MM.1S (cell line): ENCODE measurements around the gene APOL4.

Experiments
- DNase-seq: peaks from one replicate; pipeline ENCODE4 v3.0.0-alpha.2; 2015
- H2AFZ ChIP-seq: fragments of 300-600 bp; sonication (generic); 2 replicates; pipeline ENCODE4 v1.6.0; 2016; ENCODE audit warnings: antibody characterized with exemption, low read length
- H3F3A ChIP-seq: fragments of 300-600 bp; sonication (generic); 2 replicates; pipeline ENCODE4 v1.6.1; 2016; ENCODE audit warnings: mild to moderate bottlenecking, antibody characterized with exemption, low read length, moderate library complexity, mixed read lengths; ENCODE audit not compliant: insufficient read depth
- H3K27ac ChIP-seq: fragments of 300-600 bp; sonication (generic); 2 replicates; pipeline ENCODE4 v1.5.1; 2016; ENCODE audit warnings: mild to moderate bottlenecking, low read length
- H3K27me3 ChIP-seq: fragments of 300-600 bp; sonication (generic); replicated peaks from 2 replicates; pipeline ENCODE4 v1.6.0; 2016; ENCODE audit warnings: low read length; ENCODE audit not compliant: insufficient read depth
- H3K36me3 ChIP-seq: fragments of 300-600 bp; sonication (generic); replicated peaks from 2 replicates; pipeline ENCODE4 v1.6.1; 2016; ENCODE audit warnings: mild to moderate bottlenecking, low read length, mixed read lengths; ENCODE audit not compliant: insufficient read depth
- H3K4me1 ChIP-seq: fragments of 300-600 bp; sonication (generic); 2 replicates; pipeline ENCODE4 v1.6.1; 2016; ENCODE audit warnings: low read length, mixed read lengths
- H3K4me2 ChIP-seq: fragments of 300-600 bp; sonication (generic); 2 replicates; pipeline ENCODE4 v1.6.0; 2016; ENCODE audit warnings: low read depth, low read length
- H3K4me3 ChIP-seq: fragments of 300-600 bp; sonication (generic); 2 replicates; pipeline ENCODE4 v1.5.1; 2016; ENCODE audit warnings: low read length, mixed read lengths
- H3K79me2 ChIP-seq: fragments of 300-600 bp; sonication (generic); 2 replicates; pipeline ENCODE4 v1.6.1; 2016; ENCODE audit warnings: mixed run types, low read length, mixed read lengths
- H3K9ac ChIP-seq: fragments of 300-600 bp; sonication (generic); 2 replicates; pipeline ENCODE4 v1.6.1; 2016; ENCODE audit warnings: low read length, mixed read lengths
- H3K9me2 ChIP-seq: fragments of 300-600 bp; sonication (generic); replicated peaks from 2 replicates; pipeline ENCODE4 v1.6.1; 2016; ENCODE audit warnings: mild to moderate bottlenecking, low read length, mixed read lengths; ENCODE audit not compliant: insufficient read depth
- H3K9me3 ChIP-seq: fragments of 300-600 bp; sonication (generic); replicated peaks from 2 replicates; pipeline ENCODE4 v1.6.1; 2016; ENCODE audit warnings: mild to moderate bottlenecking, low read length, mixed read lengths; ENCODE audit not compliant: insufficient read depth
- H4K20me1 ChIP-seq: fragments of 300-600 bp; sonication (generic); 2 replicates; pipeline ENCODE4 v1.6.1; 2016; ENCODE audit warnings: mild to moderate bottlenecking, low read length, moderate library complexity, mixed read lengths; ENCODE audit not compliant: insufficient read depth
- EZH2 ChIP-seq: fragments of 300-600 bp; sonication (generic); optimal IDR thresholded peaks from 2 replicates; pipeline ENCODE3; 2017; ENCODE audit warnings: low read depth, mild to moderate bottlenecking, antibody characterized with exemption, low read length, mixed read lengths
- EZH2phosphoT487 ChIP-seq: fragments of 300-600 bp; sonication (generic); IDR thresholded peaks from 2 replicates; pipeline ENCODE4 v1.6.1; 2018; ENCODE audit warnings: antibody characterized with exemption, low read length
- TF ChIP-seq, protein P1 (sequence below): fragments of 300-600 bp; sonication (generic); IDR thresholded peaks from 2 replicates; pipeline ENCODE4 v1.5.1; 2016; ENCODE audit warnings: antibody characterized with exemption, low read length, mixed read lengths

APOL4 gene

DNA sequence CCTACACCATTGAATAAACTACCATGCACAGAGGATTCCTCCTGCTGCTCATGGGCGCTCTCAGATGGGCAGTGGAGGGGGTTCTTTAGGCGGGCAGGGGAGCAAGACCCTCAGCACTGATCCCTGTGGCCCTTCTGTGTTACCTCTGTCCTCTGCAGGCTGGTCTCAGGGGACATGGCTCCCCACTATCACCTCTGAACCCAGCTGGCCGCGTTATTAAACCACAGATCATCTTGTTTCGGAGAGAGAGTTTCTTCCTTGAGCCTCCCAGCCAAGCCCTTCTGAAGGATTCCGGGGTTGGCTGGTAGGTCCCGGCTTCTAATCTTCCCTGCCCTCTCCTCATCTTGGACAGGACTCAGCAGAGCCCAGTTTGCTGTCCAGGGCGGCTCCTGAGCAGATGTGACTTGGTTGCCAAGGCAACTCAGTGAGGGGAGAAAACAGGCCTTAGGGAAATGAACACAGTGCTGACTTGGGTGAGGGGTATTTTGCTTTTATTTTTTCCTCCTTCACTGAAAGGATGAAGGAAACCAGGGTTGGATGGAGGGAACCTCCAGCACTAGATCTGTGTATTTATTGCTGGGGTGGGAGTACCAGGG is 54.3 kb downstream of the APOL4 start:
- Histone ChIP-seq H3K9me3 (no peaks in the 10 kb centered on the region), H3K36me3 (no peaks in the 10 kb centered on the region), H4K20me1 (no peaks in the 10 kb centered on the region), H3K4me1 (no peaks in the 10 kb centered on the region), H3K4me3 (no peak overlapping the region), H3K4me2 (no peak overlapping the region), H3K9me2 (no peaks in the 10 kb centered on the region), H2AFZ (no peak overlapping the region), H3K27ac (no peak overlapping the region), H3F3A (no peaks in the 10 kb centered on the region), H3K79me2 (peaks cover 14% of the 10 kb centered on the region), H3K27me3 (no peaks in the 10 kb centered on the region), H3K9ac (no peak overlapping the region)
- TF ChIP-seq EZH2phosphoT487 (no peak), EZH2 (no peak)
- TF ChIP-seq, protein P1, sequence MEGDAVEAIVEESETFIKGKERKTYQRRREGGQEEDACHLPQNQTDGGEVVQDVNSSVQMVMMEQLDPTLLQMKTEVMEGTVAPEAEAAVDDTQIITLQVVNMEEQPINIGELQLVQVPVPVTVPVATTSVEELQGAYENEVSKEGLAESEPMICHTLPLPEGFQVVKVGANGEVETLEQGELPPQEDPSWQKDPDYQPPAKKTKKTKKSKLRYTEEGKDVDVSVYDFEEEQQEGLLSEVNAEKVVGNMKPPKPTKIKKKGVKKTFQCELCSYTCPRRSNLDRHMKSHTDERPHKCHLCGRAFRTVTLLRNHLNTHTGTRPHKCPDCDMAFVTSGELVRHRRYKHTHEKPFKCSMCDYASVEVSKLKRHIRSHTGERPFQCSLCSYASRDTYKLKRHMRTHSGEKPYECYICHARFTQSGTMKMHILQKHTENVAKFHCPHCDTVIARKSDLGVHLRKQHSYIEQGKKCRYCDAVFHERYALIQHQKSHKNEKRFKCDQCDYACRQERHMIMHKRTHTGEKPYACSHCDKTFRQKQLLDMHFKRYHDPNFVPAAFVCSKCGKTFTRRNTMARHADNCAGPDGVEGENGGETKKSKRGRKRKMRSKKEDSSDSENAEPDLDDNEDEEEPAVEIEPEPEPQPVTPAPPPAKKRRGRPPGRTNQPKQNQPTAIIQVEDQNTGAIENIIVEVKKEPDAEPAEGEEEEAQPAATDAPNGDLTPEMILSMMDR, result no peak
- DNase-seq, result no peak

DNA sequence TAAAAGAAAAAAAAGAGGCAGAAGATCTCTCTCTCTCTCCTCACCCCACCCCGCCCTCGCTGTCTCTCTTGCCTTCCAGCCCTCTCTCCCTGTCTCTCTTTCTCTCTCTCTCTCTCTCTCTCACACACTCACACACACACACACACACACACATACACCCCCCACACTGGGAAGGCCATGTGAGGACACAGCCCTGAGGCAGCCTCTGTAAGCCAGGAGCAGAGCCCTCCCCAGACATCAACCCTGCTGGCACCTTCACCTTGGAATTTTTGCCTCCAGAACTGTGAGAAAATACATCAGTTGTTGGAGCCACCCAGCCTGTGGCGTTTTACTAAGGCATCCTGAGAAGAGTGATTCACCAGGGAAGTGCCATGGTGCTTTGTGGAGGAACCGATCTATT is 55.7 kb downstream of the APOL4 start:
- Histone ChIP-seq H3K4me2 (no peak overlapping the region), H3K4me1 (no peaks in the 10 kb centered on the region), H4K20me1 (no peaks in the 10 kb centered on the region)

DNA sequence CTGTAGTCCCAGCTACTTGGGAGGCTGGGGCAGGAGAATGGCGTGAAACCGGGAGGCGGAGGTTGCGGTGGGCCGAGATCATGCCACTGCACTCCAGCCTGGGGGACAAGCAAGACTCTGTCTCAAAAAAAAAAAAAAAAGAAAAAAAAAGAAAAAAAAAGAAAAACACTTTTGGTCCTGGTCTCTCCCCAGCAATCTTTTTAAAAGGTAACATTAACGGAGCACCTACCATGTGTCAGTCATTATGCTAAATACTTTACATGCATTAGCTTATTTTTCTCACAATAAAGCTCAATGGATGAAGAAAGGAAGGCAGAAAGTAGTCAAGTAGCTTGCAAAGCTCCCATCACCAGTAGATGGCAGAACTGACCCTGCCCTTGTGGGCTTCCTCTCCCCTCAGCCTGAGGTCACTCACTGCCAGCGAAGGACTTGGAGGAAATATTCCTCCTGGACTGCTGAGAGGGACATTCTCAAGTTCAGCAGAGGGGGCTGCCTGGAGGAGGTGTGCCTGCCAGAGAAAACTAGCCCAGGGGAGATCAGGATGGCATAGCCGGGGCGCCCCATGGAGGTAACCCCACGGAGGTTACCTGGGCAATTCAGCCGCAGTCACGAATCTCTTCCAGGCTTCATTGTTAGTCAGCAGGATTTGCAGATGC is 56.6 kb downstream of the APOL4 start:
- Histone ChIP-seq H3K4me2 (no peak overlapping the region), H3K9me2 (no peaks in the 10 kb centered on the region), H3K9ac (no peak overlapping the region), H2AFZ (no peak overlapping the region), H3K27ac (no peak overlapping the region), H4K20me1 (no peaks in the 10 kb centered on the region), H3K4me1 (no peaks in the 10 kb centered on the region), H3K4me3 (no peak overlapping the region), H3K27me3 (no peaks in the 10 kb centered on the region), H3F3A (no peaks in the 10 kb centered on the region), H3K79me2 (no peaks in the 10 kb centered on the region), H3K36me3 (no peaks in the 10 kb centered on the region), H3K9me3 (no peaks in the 10 kb centered on the region)
- TF ChIP-seq, protein P1, result peak; percentile 69
- no peak for TF ChIP-seq EZH2
- peak; percentile 20 for DNase-seq

More for the DNA sequence above, 55.7 kb downstream of the APOL4 start:
- no peaks in the 10 kb centered on the region for H3F3A ChIP-seq
- no peaks in the 10 kb centered on the region for H3K9me3 ChIP-seq
- no peaks in the 10 kb centered on the region for H3K36me3 ChIP-seq
- TF ChIP-seq, protein P1, result no peak
- no peak for TF ChIP-seq EZH2
- H3K79me2 ChIP-seq, result 0 out of 2 replicates have a peak, but pooled peaks cover 1% of the 10 kb centered on the region
- no peak for DNase-seq
- H3K27me3 ChIP-seq, result no peaks in the 10 kb centered on the region
- no peak overlapping the region for H3K27ac ChIP-seq
- H3K4me3 ChIP-seq, result no peak overlapping the region
- H2AFZ ChIP-seq, result no peak overlapping the region
- no peaks in the 10 kb centered on the region for H3K9me2 ChIP-seq
- no peak overlapping the region for H3K9ac ChIP-seq
